C4-2B (cell line): ENCODE measurements around the gene B4GALT5.

Experiments
- ZFX ChIP-seq: fragments of 450-650 bp; IDR thresholded peaks from 2 replicates; pipeline ENCODE4 v1.6.1; 2017
- TF ChIP-seq, protein P1 (sequence below): fragments of 450-650 bp; conservative IDR thresholded peaks from 2 replicates; pipeline ENCODE4 v1.5.1; 2017; ENCODE audit warnings: mild to moderate bottlenecking

DNA sequence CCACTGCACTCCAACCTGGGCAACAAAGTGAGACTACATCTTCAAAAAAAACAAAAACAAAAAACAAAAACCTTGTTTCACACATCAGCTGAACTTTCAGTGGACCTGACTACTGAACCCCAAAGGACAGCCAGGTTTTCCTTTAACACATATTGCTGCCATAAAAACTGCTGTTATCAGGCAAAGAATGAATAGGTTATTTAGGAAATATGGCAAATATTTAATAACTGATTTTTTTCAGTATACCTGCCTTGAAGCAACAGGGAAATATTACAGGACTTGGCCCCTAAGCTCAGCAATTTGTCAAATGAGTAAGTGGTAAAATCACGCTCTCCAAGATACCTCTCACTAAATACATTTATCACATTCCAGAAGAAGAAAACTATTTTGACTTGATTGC, 34.0 kb downstream of the B4GALT5 start:
- TF ChIP-seq, protein P1, sequence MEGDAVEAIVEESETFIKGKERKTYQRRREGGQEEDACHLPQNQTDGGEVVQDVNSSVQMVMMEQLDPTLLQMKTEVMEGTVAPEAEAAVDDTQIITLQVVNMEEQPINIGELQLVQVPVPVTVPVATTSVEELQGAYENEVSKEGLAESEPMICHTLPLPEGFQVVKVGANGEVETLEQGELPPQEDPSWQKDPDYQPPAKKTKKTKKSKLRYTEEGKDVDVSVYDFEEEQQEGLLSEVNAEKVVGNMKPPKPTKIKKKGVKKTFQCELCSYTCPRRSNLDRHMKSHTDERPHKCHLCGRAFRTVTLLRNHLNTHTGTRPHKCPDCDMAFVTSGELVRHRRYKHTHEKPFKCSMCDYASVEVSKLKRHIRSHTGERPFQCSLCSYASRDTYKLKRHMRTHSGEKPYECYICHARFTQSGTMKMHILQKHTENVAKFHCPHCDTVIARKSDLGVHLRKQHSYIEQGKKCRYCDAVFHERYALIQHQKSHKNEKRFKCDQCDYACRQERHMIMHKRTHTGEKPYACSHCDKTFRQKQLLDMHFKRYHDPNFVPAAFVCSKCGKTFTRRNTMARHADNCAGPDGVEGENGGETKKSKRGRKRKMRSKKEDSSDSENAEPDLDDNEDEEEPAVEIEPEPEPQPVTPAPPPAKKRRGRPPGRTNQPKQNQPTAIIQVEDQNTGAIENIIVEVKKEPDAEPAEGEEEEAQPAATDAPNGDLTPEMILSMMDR: no peak
- no peak for TF ChIP-seq ZFX
